DOHH2 (cell line): ENCODE results near the gene NAPEPLD.

ENCODE experiments used
- H3F3A ChIP-seq: fragments of 200-600 bp; sonication (generic), shearing (Covaris generic); 2 replicates; pipeline ENCODE4 v1.6.0; 2016; ENCODE audit warnings: antibody characterized with exemption, mild to moderate bottlenecking; ENCODE audit not compliant: control insufficient read depth, insufficient read depth
- H3K27ac ChIP-seq: fragments of 200-600 bp; sonication (generic); 2 replicates; pipeline ENCODE4 v1.5.1; 2014; ENCODE audit warnings: low read depth, mild to moderate bottlenecking, low read length, moderate library complexity
- H3K27me3 ChIP-seq: fragments of 200-600 bp; sonication (generic); 2 replicates; pipeline ENCODE4 v1.6.1; 2014; ENCODE audit warnings: mild to moderate bottlenecking, low read length, mixed read lengths; ENCODE audit not compliant: control insufficient read depth
- H3K36me3 ChIP-seq: fragments of 200-600 bp; sonication (generic); 2 replicates; pipeline ENCODE4 v1.6.1; 2014; ENCODE audit warnings: mild to moderate bottlenecking, low read length, moderate library complexity, mixed read lengths; ENCODE audit not compliant: control insufficient read depth
- H3K4me1 ChIP-seq: fragments of 200-600 bp; sonication (generic); 2 replicates; pipeline ENCODE4 v1.6.1; 2014; ENCODE audit warnings: mild to moderate bottlenecking, low read length, mixed read lengths; ENCODE audit not compliant: control insufficient read depth
- H3K4me2 ChIP-seq: fragments of 200-600 bp; sonication (generic); 2 replicates; pipeline ENCODE4 v1.6.0; 2014; ENCODE audit warnings: mild to moderate bottlenecking, low read length, moderate library complexity
- H3K4me3 ChIP-seq: fragments of 200-600 bp; sonication (generic); 2 replicates; pipeline ENCODE4 v1.5.1; 2014; ENCODE audit warnings: mild to moderate bottlenecking, low read length, mixed read lengths
- H3K79me2 ChIP-seq: fragments of 200-600 bp; sonication (generic); 2 replicates; pipeline ENCODE4 v1.6.1; 2014; ENCODE audit warnings: mild to moderate bottlenecking, low read length, mixed read lengths; ENCODE audit not compliant: control insufficient read depth
- H3K9me2 ChIP-seq: fragments of 200-600 bp; sonication (generic); replicated peaks from 2 replicates; pipeline ENCODE4 v1.6.1; 2014; ENCODE audit warnings: mild to moderate bottlenecking, low read length, mixed read lengths; ENCODE audit not compliant: control insufficient read depth
- H3K9me3 ChIP-seq: fragments of 200-600 bp; sonication (generic); 2 replicates; pipeline ENCODE4 v1.6.1; 2014; ENCODE audit warnings: antibody characterized with exemption, low read length, mixed read lengths; ENCODE audit not compliant: control insufficient read depth, insufficient read depth
- H4K20me1 ChIP-seq: fragments of 200-600 bp; sonication (generic); 2 replicates; pipeline ENCODE4 v1.6.0; 2014; ENCODE audit warnings: low read depth, mild to moderate bottlenecking, antibody characterized with exemption, low read length, moderate library complexity; ENCODE audit not compliant: control insufficient read depth, insufficient read depth
- EZH2phosphoT487 ChIP-seq: fragments of 200-600 bp; sonication (generic); IDR thresholded peaks from 2 replicates; pipeline ENCODE4 v1.6.1; 2017; ENCODE audit warnings: borderline replicate concordance, mild to moderate bottlenecking, antibody characterized with exemption, low read length, moderate library complexity, mixed read lengths
- TF ChIP-seq, protein P1 (sequence below): fragments of 200-600 bp; sonication (generic); IDR thresholded peaks from one replicate; pipeline ENCODE4 v1.5.1; 2014; ENCODE audit warnings: antibody characterized with exemption, mild to moderate bottlenecking, low read depth, low read length; ENCODE audit not compliant: poor library complexity, severe bottlenecking

The NAPEPLD gene

GRCh38 chr7:103120362-103120761 lies 28.5 kb downstream of the NAPEPLD start:
- Histone ChIP-seq H3K27me3 (no peaks in the 10 kb centered on the region), H3K79me2 (no peaks in the 10 kb centered on the region), H3F3A (no peaks in the 10 kb centered on the region; the same call in 1 of the 2 replicates), H3K4me2 (no peak overlapping the region), H3K9me2 (no peaks in the 10 kb centered on the region), H3K9me3 (no peaks in the 10 kb centered on the region), H3K27ac (no peak overlapping the region), H3K36me3 (peaks cover 65% of the 10 kb centered on the region), H3K4me1 (no peaks in the 10 kb centered on the region), H3K4me3 (no peak overlapping the region), H4K20me1 (no peaks in the 10 kb centered on the region)
- TF ChIP-seq, protein P1, sequence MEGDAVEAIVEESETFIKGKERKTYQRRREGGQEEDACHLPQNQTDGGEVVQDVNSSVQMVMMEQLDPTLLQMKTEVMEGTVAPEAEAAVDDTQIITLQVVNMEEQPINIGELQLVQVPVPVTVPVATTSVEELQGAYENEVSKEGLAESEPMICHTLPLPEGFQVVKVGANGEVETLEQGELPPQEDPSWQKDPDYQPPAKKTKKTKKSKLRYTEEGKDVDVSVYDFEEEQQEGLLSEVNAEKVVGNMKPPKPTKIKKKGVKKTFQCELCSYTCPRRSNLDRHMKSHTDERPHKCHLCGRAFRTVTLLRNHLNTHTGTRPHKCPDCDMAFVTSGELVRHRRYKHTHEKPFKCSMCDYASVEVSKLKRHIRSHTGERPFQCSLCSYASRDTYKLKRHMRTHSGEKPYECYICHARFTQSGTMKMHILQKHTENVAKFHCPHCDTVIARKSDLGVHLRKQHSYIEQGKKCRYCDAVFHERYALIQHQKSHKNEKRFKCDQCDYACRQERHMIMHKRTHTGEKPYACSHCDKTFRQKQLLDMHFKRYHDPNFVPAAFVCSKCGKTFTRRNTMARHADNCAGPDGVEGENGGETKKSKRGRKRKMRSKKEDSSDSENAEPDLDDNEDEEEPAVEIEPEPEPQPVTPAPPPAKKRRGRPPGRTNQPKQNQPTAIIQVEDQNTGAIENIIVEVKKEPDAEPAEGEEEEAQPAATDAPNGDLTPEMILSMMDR, result no peak
- no peak for TF ChIP-seq EZH2phosphoT487

DNA sequence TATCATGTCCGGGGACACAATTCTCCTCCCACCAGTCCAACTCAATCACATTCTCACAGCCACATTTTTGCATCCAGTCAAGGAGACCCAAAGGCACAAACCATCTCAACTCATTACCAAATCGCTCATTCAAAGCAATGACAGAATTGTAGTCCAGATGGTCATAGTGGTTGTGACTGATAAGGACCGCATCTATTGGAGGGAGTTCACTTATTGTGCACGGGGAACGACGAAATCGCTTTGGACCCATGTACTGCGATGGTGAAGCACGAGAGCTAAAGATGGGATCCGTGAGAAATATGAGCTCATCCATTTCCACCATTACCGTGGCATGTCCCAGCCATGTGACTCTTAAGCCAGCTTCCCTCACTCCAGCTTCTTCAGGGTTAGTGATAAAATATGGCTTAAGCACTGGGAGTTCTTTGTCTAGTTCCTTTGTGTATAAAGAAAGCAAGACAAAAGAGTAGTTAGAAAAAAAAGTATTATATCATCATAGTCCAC lies 29.1 kb downstream of the NAPEPLD start:
- Histone ChIP-seq H3K36me3 (peaks cover 66% of the 10 kb centered on the region), H3K4me1 (no peaks in the 10 kb centered on the region)

DNA sequence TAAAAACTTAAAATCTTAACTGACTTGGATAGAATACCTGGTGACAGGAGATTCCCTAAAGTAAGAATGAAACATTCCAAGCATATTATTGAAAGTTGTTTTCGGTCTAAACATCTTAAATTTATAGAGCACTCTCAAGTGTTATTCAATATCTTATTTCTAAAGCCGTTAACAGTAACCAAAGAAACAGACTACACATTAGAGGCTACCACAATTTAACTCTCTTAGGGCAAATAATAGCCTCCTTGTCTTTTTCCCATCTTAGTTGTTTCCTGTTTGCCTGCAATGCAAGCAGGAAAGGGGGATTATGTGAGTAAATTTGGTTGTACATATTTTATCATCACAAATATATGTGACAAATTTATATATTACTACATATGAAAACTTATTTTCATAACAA lies 31.4 kb downstream of the NAPEPLD start:
- Histone ChIP-seq H3K27ac (no peak overlapping the region), H3K79me2 (no peaks in the 10 kb centered on the region), H4K20me1 (no peaks in the 10 kb centered on the region), H3K4me2 (no peak overlapping the region), H3K9me3 (no peaks in the 10 kb centered on the region), H3K36me3 (peaks cover 68% of the 10 kb centered on the region), H3F3A (no peaks in the 10 kb centered on the region), H3K4me1 (no peaks in the 10 kb centered on the region), H3K27me3 (no peaks in the 10 kb centered on the region), H3K9me2 (no peaks in the 10 kb centered on the region), H3K4me3 (no peak overlapping the region)
- TF ChIP-seq, protein P1, result no peak
- no peak for TF ChIP-seq EZH2phosphoT487

More for the DNA sequence above, 29.1 kb downstream of the NAPEPLD start:
- Histone ChIP-seq H4K20me1 (no peaks in the 10 kb centered on the region), H3K27ac (no peak overlapping the region), H3K27me3 (no peaks in the 10 kb centered on the region), H3K9me2 (no peaks in the 10 kb centered on the region), H3K4me2 (no peak overlapping the region), H3F3A (no peaks in the 10 kb centered on the region), H3K79me2 (no peaks in the 10 kb centered on the region), H3K9me3 (no peaks in the 10 kb centered on the region), H3K4me3 (no peak overlapping the region)
- TF ChIP-seq, protein P1, result no peak
- no peak for TF ChIP-seq EZH2phosphoT487
